ENCODE data around the gene SYCP1. TPM values are rescaled to one million over a fixed set of nuclear protein-coding genes. Genes with fewer than 3 reads are reported as not detected.

Gene SYCP1
- polyA plus RNA-seq, 3 donors: 0.30 to 0.47 TPM; not detected in 1

Other genes with a start within 250 kb of the SYCP1 start
- gene DENND2C, start 184.8 kb upstream of the SYCP1 start, polyA plus RNA-seq (ENCODE audit: insufficient read length in 3 of 3): 1 to 10 TPM; 3.3 to 4.9 (median 4.0) TPM
- under 1 TPM in 1 of 3 donors, not detected in 2; 0.13 TPM for gene AMPD1, start 159.3 kb upstream of the SYCP1 start, polyA plus RNA-seq (ENCODE audit: insufficient read length in 3 of 3)
- 10 to 100 TPM; 55.2 to 67.4 (median 65.2) TPM for gene NRAS, start 138.1 kb upstream of the SYCP1 start, polyA plus RNA-seq (ENCODE audit: insufficient read length in 3 of 3)
- gene CSDE1, start 96.9 kb upstream of the SYCP1 start, polyA plus RNA-seq (ENCODE audit: insufficient read length in 3 of 3): 100 to 1,000 TPM; 394 to 452 (median 432) TPM
- 10 to 100 TPM; 50.0 to 65.6 (median 51.3) TPM for gene SIKE1, start 74.2 kb upstream of the SYCP1 start, polyA plus RNA-seq (ENCODE audit: insufficient read length in 3 of 3)
- gene TSHB, start 175.0 kb downstream of the SYCP1 start, polyA plus RNA-seq (ENCODE audit: insufficient read length in 3 of 3): 1 to 10 TPM in 1 of 3 donors, under 1 TPM in 2; 0.21 to 1.0 (median 0.83) TPM
- 10 to 100 TPM; 33.9 to 45.1 (median 34.6) TPM for gene TSPAN2, start 234.6 kb downstream of the SYCP1 start, polyA plus RNA-seq (ENCODE audit: insufficient read length in 3 of 3)

Data from renal pelvis (tissue), 3 donors.